GM12874 (cell line): ENCODE measurements around the gene RASSF8.

Experiments
- TF ChIP-seq, protein P1 (sequence below): IDR thresholded peaks from 2 replicates; pipeline ENCODE4 v1.5.1; 2011; ENCODE audit warnings: low read depth, mild to moderate bottlenecking, control low read depth, low read length, moderate library complexity; ENCODE audit not compliant: insufficient read depth

The RASSF8 gene

DNA sequence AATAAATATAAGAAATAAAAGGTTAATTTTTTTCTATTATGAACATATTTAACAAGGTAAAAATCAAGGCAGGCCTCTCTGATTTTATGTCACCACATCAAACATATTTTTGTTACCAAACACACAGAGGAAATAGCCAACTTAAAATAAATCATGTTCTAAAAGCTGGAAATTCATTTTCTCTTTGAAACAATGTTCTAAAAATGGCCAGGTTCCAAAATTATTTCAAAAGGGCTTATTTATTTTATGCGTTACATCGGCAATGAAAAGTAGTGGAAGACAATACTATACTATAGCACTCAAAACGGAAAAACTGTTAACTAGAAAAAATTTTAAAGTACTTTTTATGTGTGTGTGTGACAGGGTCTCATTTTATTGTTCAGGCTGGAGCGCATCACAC is 24.0 kb upstream of the RASSF8 start:
- TF ChIP-seq, protein P1, sequence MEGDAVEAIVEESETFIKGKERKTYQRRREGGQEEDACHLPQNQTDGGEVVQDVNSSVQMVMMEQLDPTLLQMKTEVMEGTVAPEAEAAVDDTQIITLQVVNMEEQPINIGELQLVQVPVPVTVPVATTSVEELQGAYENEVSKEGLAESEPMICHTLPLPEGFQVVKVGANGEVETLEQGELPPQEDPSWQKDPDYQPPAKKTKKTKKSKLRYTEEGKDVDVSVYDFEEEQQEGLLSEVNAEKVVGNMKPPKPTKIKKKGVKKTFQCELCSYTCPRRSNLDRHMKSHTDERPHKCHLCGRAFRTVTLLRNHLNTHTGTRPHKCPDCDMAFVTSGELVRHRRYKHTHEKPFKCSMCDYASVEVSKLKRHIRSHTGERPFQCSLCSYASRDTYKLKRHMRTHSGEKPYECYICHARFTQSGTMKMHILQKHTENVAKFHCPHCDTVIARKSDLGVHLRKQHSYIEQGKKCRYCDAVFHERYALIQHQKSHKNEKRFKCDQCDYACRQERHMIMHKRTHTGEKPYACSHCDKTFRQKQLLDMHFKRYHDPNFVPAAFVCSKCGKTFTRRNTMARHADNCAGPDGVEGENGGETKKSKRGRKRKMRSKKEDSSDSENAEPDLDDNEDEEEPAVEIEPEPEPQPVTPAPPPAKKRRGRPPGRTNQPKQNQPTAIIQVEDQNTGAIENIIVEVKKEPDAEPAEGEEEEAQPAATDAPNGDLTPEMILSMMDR, result no peak

DNA sequence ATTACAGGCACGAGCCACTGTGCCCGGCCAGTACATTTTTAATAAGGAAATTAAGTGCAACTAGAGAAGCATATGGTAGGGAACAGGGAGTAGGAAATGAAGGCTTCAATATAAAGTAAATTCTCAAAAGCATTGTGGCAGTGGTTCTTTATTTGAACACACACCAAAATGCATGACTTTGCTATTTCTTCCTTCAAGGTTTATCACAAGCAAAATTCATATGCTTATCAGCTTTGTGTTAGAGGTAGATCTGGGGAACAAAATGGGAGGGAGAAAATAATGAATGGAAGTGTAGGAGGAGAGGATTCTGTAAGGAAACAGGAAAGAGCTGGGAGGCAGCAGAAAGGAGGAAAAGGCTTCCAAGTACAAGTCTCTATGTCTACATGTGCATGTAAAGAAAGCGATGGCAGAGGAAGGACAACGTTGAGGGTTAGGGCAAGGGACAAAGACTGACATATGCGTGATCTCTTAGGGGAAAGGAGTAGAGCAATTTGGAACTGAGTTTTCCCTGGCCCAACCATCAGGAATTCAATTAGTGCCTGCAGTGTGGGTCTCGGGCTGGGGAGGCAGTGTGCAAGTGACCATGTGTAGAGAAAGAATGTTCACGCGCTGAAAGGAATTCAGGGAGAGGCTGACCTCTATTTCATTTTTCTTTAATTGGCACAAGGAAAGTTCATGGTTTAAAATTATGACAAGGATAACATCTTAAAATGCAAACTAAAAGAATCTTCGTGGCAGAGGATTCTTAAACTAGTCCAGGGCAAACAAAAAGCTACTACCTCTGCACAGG is 22.9 kb upstream of the RASSF8 start:
- TF ChIP-seq, protein P1, result no peak

DNA sequence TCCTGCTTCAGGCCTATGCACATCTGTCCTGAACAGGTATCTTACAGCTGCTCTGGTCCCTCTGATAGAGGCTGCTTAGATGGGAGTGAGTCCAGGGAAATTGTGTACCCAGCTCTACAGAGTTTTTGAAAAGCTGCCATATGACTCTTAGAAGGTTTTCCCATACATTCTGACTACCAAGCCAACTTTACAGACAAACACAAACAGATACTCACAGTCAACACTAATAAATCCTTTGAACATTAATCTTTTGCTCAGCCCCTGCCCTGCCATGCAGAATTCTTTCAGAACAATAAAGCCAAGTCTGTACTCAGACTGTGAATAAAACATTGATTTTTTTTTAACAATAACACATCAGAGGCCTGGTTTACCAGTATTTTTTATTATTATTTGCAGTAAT is 21.4 kb upstream of the RASSF8 start:
- TF ChIP-seq, protein P1, result no peak

DNA sequence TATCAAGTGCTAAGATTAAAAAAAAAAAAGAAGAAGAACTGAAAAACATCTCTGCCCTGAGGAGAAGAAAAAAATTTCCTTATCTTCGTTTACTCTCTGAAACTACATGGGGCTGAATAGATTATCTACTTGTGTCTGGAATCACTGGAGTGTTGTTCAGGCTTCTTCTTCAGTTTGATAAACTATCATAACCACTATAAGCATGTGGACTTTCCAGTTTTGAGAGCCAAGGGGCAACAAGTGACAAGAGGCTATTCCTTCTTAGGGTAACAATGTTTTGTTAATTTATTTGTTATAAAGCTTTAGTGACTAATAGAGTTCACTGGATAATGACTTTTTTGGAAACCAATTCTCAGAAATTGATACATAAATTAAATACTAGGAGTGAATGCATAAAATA is 19.9 kb upstream of the RASSF8 start:
- TF ChIP-seq, protein P1, result no peak

DNA sequence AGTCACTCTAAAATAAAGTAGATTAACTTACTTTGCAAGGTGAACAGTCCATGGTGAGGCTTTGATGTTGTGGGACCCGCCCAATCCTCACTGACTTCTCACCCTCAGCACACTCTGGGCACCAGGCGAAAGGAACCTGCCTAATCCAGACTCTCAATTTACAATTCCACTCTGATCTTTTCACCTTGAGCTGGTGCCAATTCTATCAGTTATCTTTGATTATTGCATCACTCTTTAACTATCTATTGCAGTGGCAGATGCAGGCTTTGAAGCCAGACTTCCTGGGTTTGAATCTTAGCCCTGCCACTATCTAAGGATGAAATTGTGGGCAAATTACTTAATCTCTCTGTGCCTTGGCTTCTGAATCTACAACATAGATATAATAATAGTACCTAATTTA is 18.9 kb upstream of the RASSF8 start:
- TF ChIP-seq, protein P1, result no peak

DNA sequence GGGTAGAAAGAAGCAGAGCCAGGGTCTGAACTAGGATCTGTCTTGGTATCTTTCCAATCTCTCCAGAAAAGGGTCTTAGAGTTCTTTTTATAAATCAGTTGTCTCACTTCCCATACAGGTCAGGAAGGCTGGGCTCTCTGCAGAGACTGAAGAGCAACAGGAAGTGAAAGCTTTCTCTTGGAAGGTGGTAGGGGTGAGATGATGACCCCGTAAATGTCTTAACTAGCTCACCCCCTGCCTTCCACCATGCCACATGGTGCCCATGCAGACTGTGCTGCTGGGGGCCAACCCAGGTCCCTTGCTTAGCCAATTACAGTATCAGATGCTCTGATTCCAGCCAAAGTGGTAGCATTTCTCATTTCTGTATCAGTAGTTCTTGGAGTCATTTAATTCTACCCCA is 17.6 kb upstream of the RASSF8 start:
- TF ChIP-seq, protein P1, result no peak

DNA sequence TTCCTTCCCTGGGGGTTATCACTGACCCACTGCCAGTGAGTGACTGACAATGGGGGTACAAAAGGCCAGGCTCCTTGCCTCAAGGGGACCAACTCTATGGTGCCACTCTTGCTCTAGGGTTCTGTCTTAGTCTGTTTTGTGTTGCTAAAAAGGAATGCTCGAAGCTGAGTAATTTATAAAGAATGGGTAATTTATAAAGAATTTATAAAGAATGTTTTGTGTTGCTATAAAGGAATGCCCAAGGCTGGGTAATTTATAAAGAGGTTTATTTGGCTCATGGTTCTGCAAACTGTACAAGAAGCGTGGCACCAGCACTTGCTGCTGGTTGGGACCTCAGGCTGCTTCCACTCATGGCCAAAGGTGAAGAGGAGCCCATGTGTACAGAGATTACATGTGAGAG is 15.8 kb upstream of the RASSF8 start:
- TF ChIP-seq, protein P1, result no peak

DNA sequence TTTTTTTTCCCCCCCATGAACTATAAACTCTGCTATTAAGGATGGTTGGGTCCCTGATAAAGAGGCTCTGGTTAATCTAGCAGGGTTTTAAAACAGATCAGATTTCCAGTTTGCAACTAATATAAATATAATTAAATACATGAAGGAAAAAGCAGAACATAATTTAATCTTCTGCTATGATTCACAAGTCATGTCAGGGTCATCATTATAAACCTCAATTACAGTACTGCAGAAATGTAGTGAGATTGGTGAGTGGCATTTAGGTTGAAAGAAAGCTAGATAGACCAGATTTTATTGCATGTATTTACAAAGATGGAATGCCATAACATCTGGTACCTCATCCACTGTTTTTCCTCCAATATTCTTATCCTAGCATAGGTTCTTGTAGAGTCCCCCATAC is 14.5 kb upstream of the RASSF8 start:
- TF ChIP-seq, protein P1, result no peak
